Thyroid gland (tissue), 4 donors: ENCODE results near the gene EHD4. TPM values are rescaled to one million over a fixed set of nuclear protein-coding genes. Genes with fewer than 3 reads are reported as not detected.

Experiments
- DNase-seq, 2 donors: peaks; one replicate each; pipeline ENCODE4 v3.0.0-alpha.2; 2019
- H3K27ac ChIP-seq, 3 donors: fragments of 200-600 bp; sonication (generic); 1 replicate in 2 of 3; 2 replicates in 1 of 3; pipeline ENCODE4 v1.5.1; 2016 to 2019; ENCODE audit warnings: mild to moderate bottlenecking in 1 of 3, moderate library complexity in 1 of 3
- H3K27me3 ChIP-seq: fragments of 200-600 bp; sonication (generic); one replicate; pipeline ENCODE4 v1.5.1; 2019
- H3K36me3 ChIP-seq, 2 donors: fragments of 200-600 bp; sonication (generic); one replicate each; pipeline ENCODE4 v1.5.1; 2016 to 2019
- H3K4me1 ChIP-seq, 2 donors: fragments of 200-600 bp; sonication (generic); one replicate each; pipeline ENCODE4 v1.5.1; 2017 to 2019
- H3K4me3 ChIP-seq, 3 donors: fragments of 200-600 bp; sonication (generic); replicated peaks in 1 of 3; 1 replicate in 2 of 3; 2 replicates in 1 of 3; pipeline ENCODE4 v1.5.1; 2016; ENCODE audit warnings: mild to moderate bottlenecking in 1 of 3
- H3K9me3 ChIP-seq: fragments of 200-600 bp; sonication (generic); one replicate; pipeline ENCODE4 v1.5.1; 2017
- POLR2A ChIP-seq, 2 donors: fragments of 450-650 bp; IDR thresholded peaks; one replicate each; pipeline ENCODE4 v1.6.1; 2017; ENCODE audit warnings: antibody characterized with exemption in 2 of 2, mild to moderate bottlenecking in 2 of 2, moderate library complexity in 1 of 2
- WGBS, 2 donors: methylation state at CpG; one replicate each; pipeline ENCODE4 v1.1.5; 2017; 5-methylcytosine and 5-hydroxymethylcytosine counted together
- intact Hi-C: fragments of 100-400 bp; cut with DNase I; formaldehyde crosslinking; loops from one replicate; pipeline ENCODE4 v1.15.1; 2023
- total RNA-seq, 4 donors: library from RNA; depleted of rRNA; stranded (reverse); fragments of >200 nt; gene quantifications; one replicate each; pipeline ENCODE4 v1.2.3, GENCODE V29; 2016
- TF ChIP-seq, protein P1 (sequence below), 6 experiments: fragments of 200-600 bp in 3 of 6; fragments of 450-650 bp in 3 of 6; sonication (generic) in 3 of 6; IDR thresholded peaks; one replicate each; pipeline ENCODE4 v1.5.1; 2016 to 2019; ENCODE audit warnings: antibody characterized with exemption in 6 of 6, mild to moderate bottlenecking in 2 of 6, inconsistent platforms in 1 of 6, moderate library complexity in 1 of 6

Gene EHD4
- total RNA-seq, 4 donors from 2014 or later = 29.7 to 66.7 (median 37.9) TPM

DNA sequence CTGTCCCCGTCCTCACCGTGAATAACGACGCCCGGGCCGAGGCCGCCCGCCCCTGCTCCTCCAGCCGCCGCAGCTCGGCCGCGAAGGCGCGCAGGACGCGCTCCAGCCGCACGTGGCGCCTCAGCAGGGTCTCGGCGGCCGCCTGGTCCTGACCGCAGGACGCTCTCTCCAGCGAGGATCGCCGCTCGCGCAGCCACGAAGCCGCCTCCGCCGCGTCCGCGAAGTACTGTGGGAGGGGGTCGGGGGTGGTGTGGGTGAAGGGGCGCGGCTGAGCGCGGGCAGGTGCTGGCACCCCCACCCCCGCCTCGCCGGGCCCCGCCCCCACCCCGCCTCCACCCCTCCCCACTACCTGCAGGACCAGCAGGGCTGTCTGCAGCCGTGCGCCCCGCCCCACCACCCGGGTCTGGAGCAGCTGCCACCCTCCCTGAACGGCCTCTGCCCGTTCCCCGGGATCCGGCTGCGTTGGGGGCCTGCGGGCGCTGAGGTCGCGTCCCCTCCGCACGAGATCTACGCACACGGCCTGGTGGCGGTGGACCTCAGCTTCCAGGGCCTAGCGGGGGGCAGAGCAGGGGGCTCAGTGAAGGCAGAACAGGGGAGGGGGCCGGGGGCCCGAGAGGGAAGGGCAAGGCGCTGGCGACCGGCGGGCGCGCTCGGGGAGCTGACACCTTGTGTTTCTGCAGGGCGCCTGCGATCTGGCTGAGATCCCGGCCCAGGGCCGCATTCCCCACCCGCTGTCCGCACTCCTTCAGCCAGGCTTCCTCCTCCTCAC is 90.3 kb downstream of the EHD4 start:
- peak overlapping the region in 2 of 3 donors; percentile 1 to 50 for H3K27ac ChIP-seq
- no peaks in the 10 kb centered on the region for H3K27me3 ChIP-seq
- intact Hi-C loops = no loop called here
- peaks cover 29 to 38% of the 10 kb centered on the region in 2 donors for H3K4me1 ChIP-seq
- 0 to 10% methylated on average over 1 to 4 of the region's 81 CpGs for WGBS, 2 donors
- no peaks in the 10 kb centered on the region for H3K36me3 ChIP-seq
- peak; percentile 71 to 75 for DNase-seq
- no peaks in the 10 kb centered on the region for H3K9me3 ChIP-seq
- TF ChIP-seq, protein P1, sequence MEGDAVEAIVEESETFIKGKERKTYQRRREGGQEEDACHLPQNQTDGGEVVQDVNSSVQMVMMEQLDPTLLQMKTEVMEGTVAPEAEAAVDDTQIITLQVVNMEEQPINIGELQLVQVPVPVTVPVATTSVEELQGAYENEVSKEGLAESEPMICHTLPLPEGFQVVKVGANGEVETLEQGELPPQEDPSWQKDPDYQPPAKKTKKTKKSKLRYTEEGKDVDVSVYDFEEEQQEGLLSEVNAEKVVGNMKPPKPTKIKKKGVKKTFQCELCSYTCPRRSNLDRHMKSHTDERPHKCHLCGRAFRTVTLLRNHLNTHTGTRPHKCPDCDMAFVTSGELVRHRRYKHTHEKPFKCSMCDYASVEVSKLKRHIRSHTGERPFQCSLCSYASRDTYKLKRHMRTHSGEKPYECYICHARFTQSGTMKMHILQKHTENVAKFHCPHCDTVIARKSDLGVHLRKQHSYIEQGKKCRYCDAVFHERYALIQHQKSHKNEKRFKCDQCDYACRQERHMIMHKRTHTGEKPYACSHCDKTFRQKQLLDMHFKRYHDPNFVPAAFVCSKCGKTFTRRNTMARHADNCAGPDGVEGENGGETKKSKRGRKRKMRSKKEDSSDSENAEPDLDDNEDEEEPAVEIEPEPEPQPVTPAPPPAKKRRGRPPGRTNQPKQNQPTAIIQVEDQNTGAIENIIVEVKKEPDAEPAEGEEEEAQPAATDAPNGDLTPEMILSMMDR (IDR thresholded peaks at IDR 0.05) = no peak
- H3K4me3 ChIP-seq = peak overlapping the region in 1 of 3 donors; percentile 15

DNA sequence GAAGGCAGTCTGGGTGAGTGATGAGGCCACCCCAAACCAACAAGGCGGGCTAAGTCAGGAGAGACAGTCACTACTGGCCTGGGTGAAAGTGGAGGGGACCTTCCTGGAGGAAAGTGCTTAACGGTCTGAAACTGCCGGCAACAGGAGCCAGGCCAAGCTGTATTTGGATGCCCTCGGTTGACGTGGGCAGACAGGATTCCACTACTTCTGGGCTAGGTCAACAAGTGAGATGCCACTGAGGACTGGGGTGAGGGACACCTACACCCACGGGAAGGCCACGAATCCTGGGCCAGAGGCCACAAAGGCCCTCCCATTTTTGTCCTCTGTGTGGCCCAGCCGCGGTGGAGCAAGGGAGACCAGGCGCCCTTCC is 90.8 kb downstream of the EHD4 start:
- no peak overlapping the region for H3K4me3 ChIP-seq
- no peaks in the 10 kb centered on the region for H3K9me3 ChIP-seq
- no peaks in the 10 kb centered on the region for H3K27me3 ChIP-seq
- intact Hi-C loops = no loop called here
- DNase-seq = peak; percentile 59 to 61
- WGBS, 2 donors = 15 to 25% methylated on average over 5 to 9 of the region's 10 CpGs
- peaks cover 34 to 44% of the 10 kb centered on the region in 2 donors for H3K4me1 ChIP-seq
- peak overlapping the region in 1 of 3 donors; percentile 1 for H3K27ac ChIP-seq
- no peaks in the 10 kb centered on the region for H3K36me3 ChIP-seq
- TF ChIP-seq, protein P1 (IDR thresholded peaks at IDR 0.05) = no peak
- TF ChIP-seq POLR2A (IDR thresholded peaks at IDR 0.05) = no peak

DNA sequence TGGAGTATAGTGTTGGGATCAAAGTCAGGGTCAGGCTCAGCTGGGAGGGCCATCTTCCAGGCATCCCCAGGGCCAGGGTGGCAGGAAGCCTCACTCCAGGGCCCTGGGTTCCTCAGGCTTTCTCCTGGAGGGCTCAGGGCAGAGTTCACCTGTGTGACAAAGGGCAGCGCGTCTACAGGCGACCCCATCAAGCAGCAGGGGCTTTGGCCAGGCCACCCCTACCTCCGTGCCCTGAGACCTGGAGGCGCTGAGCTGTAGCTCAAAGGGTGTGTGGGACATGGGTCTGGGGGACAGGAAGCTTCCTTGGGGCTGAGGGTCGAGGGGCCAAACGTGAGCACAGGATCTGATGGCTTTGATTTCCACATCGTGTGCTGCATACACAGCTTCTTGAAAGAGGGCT is 91.3 kb downstream of the EHD4 start:
- intact Hi-C loops = no loop called here
- Histone ChIP-seq H3K27ac (no peak overlapping the region), H3K4me3 (no peak overlapping the region), H3K9me3 (no peaks in the 10 kb centered on the region), H3K36me3 (no peaks in the 10 kb centered on the region), H3K27me3 (no peaks in the 10 kb centered on the region), H3K4me1 (peaks cover 35 to 44% of the 10 kb centered on the region in 2 donors)
- no peak for TF ChIP-seq POLR2A (IDR thresholded peaks at IDR 0.05)
- TF ChIP-seq, protein P1 (IDR thresholded peaks at IDR 0.05) = no peak
- no peak for DNase-seq
- WGBS, 2 donors = 60 to 89% methylated on average over 3 to 8 of the region's 8 CpGs

DNA sequence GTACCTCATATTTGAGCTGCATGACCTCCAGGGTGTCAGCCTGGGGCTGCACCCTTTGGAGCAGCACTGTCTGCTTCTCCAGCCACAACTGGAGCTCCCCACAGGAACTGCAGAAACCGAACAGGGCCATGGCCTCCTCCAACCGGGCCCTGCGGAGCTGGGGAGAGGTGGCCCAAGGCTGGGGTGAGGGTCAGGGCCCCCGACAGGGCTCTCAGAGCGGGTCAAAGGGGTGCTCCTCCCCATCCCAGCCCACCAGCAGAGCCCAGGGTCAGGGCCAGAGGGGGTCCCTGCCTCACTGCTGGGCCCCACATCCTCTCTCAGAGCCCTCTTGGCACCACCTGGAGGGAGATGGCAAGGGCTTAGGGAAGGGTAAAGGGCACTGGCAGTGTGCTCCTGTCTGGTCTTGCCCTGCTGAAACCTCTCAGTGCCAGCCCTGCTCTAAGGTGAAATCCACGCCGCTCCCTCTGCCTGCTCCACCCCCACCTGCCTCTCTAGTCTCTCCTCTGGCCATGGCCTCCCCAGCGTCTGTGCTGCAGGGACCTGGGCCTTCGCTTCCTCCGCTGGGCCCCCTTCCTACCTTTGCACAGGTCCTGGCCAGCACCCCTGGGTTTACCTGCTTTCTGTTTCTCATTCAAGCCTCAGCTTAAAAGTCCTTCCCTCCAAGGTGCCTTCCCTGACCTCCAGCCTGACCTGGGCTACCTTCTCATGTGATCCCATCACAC is 92.0 kb downstream of the EHD4 start:
- Histone ChIP-seq H3K4me3 (no peak overlapping the region), H3K9me3 (no peaks in the 10 kb centered on the region), H3K27ac (no peak overlapping the region), H3K4me1 (peaks cover 35 to 44% of the 10 kb centered on the region in 2 donors), H3K36me3 (no peaks in the 10 kb centered on the region), H3K27me3 (no peaks in the 10 kb centered on the region)
- intact Hi-C loops = no loop called here
- DNase-seq = no peak
- TF ChIP-seq, protein P1 (IDR thresholded peaks at IDR 0.05) = no peak
- no peak for TF ChIP-seq POLR2A (IDR thresholded peaks at IDR 0.05)
- WGBS, 2 donors = 93 to 96% methylated on average over 5 to 6 of the region's 10 CpGs

DNA sequence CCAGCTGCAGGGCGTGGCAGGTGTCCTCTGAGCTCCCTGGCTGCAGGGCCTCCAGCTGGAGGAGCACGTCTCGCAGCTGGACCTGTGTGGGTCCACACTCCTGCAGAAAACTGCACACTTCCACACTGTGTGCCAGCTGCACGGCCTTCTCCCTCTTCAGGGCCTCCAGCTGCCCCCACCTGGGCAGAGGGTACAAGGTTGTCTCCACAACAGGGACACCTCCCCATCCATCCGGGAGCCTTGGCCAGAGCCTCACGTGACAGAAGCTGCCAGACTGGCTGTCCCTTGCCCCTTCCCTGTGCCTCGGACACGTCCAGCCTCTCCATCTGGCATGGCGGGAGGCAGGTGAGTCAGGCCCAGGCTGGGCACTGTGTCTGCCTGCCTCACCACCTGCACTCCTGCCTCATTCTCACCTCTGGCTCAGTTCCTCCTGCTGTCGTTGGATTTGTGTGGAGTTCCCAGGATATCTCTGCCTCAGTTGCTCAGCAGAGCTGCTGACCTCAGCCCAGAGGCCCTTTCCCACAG is 93.0 kb downstream of the EHD4 start:
- H3K4me1 ChIP-seq = peaks cover 35 to 44% of the 10 kb centered on the region in 2 donors
- no peak for DNase-seq
- 92 to 96% methylated on average over 4 to 10 of the region's 10 CpGs for WGBS, 2 donors
- H3K36me3 ChIP-seq = no peaks in the 10 kb centered on the region
- no peaks in the 10 kb centered on the region for H3K27me3 ChIP-seq
- intact Hi-C loops = no loop called here
- TF ChIP-seq POLR2A (IDR thresholded peaks at IDR 0.05) = no peak
- TF ChIP-seq, protein P1 (IDR thresholded peaks at IDR 0.05) = no peak
- H3K4me3 ChIP-seq = no peak overlapping the region
- no peak overlapping the region for H3K27ac ChIP-seq
- H3K9me3 ChIP-seq = no peaks in the 10 kb centered on the region
